GM19023 (cell line): ENCODE data around the gene RASAL2.

Experiments
- ATAC-seq: cut with Tn5 transposase; IDR thresholded peaks from one replicate; pipeline ENCODE4 v1.9.1; 2021; ENCODE audit warnings: mild to moderate bottlenecking, moderate library complexity; ENCODE audit not compliant: unreplicated experiment

Gene RASAL2

DNA sequence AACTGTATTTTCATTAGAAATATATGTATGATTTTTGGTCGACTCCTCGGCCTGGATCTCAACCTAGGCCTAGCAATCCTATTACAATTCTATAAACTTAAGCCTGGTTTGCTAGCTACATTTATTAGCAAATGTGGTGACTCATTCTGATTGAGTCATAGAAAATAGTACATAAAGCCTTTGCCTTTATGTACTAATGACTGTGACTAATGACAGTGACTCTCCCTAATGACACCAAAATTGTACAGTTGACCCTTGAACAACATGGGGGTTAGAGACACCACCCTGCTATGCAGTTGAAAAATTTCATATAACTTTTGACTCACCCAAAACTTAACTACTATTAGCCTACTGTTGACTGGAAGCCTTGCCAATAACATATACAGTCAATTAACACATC lies 324.0 kb downstream of the RASAL2 start:
- ATAC-seq, result no peak

DNA sequence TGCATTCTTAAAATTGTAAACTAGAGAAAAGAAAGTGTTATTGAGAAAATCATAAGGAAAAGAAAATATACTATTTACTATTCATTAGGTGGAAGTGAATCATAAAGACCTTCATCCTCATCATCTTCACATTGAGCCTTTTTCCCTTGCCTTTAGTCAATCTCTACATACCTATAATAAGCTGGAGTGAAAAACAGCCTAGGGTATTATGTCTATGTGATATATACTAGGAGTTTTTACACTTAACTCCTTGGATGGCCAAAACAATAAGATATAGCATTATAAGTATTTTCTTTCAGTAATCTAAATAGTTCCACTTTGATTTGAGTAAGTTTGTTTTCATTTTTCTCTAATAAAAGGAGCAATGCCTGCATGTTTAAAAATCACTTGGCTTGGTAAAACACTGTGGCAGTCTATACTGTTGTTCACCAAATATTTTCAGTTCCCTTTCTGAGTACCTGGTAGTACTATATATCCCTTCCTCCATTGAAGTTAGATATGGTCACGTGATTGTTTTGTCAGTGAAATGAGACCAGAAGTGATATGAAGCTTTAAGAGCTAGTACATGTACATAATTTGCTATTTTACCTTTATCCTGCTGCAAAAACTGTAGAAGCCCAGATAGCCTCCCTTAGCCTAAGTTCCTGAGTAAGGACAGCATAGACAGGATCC lies 324.5 kb downstream of the RASAL2 start:
- no peak for ATAC-seq

DNA sequence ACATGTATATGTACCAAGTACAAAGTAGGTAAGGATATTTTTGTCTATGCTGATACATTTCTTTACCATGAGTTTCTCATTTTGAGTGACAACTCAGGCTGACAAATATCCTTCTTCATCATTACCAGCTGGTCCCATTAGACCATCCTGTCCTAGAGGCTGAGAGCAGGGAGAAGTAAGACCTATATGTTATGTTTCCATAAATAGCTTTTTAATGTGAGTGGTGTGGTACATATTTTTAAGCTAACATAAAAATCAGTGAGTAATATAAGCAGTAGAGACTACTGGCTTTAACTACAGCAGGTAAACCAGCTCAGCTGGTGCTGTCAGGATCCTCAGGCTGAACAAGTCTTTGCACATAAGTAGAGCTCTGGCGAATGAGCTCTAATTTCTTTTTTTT lies 340.5 kb downstream of the RASAL2 start:
- no peak for ATAC-seq

DNA sequence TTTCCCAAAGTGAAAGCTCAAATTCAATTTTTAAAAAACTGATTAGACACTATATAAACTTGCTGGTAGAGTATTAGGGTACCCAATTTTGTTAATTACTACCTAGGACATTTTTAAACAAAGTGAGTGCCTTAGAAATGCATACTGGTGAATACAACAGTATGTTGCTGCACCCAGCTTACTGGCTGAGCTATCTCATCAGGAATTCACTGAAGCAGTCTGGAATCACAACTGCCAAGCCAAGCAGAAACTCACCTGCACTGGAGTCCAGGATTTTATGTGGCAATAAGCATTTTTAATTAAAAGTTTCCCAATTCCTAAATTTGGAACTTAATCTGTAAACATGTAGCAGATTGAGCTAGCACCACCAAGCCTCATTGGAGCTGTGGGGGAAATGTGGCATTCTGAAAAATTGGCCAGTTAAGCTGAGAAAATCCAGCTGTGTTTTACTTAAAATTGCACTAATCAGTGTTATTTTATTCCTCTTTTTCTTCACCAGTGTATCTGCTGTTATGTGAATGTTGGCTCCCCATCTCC lies 341.1 kb downstream of the RASAL2 start:
- ATAC-seq, result no peak

DNA sequence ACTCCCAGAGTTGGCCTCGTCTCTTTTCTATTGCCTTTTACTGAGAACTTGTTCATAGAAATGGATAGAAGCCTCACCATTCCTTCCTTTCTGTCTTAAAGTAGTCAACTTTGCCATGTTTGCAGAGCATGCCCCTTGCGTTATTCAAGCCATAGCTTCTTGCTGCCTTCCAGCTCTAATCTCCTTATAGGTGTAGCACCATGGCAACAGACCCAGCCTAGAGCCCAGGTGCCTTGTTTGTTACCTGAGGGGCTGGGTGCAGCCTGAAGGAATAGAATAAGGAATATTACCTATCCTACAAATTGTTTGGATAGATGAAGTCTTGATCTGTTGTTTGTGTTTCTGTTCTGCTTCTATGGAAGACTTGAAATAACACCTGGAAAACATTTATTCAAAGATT lies 343.0 kb downstream of the RASAL2 start:
- no peak for ATAC-seq

DNA sequence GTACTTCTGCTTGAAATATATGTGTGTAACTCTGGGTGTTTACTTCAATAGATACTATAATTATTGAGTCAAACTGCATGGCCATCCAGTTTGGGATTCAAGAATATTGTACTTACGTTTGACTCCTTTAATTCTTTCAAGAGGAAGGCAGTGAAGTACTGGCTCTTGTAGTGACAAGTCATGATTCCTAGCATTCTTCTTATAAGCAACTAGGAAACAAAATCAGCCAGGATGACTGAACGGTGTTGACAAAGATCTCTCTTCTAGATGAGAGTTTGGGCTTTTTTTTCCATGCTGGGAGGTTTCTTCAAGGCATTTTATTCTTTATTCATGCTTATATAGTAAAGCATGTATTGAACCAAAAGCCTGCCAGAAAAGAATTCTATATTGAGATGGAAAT lies 344.5 kb downstream of the RASAL2 start:
- ATAC-seq, result no peak

DNA sequence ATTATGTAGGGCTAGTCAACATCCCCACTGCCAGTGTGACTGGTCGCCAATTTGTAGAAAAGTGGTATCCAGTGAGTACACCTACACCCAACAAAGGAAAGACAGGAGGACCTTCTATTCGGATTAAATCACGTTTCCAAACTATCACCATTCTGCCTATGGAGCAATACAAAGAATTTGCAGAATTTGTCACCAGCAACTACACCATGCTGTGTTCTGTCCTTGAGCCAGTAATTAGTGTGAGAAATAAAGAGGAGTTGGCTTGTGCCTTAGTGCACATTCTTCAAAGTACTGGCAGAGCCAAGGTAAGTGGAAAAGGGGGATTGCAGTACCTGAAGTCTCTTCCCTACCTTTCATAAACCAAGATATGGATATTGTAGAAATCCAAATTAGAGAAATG lies 349.0 kb downstream of the RASAL2 start:
- no peak for ATAC-seq

DNA sequence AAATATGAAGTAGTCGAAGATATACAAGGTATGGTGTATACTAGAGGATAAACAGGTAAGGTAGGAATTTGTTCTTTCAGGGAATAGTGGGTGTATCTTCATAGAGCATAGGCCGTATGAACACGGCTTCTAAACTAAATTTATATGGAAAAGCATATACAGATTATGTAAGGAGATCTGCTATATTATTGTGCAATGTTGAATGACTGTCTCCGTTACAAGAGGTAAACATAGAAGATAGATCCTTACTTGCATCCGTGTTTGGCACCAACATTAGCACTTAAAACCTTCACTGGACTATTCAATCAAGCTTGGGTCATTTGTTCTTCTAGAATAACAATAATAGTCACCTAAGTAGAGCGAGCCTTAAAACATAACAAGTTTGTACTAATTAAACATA lies 357.0 kb downstream of the RASAL2 start:
- no peak for ATAC-seq

DNA sequence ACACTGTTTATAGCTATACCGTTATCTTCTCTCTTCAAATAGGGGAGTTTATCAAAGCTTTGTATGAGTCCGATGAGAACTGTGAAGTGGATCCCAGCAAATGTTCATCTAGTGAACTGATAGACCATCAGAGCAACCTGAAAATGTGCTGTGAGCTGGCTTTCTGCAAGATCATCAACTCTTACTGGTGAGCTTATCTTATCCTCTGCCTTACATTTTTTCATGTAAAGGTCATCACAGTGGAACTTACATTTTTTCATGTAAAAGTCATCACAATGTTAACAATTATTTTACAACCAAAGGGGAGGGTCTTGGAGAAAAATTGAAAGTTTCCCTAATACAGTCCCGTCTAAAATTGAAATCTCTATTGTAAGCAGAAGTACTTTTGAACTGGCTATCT lies 357.6 kb downstream of the RASAL2 start:
- no peak for ATAC-seq

DNA sequence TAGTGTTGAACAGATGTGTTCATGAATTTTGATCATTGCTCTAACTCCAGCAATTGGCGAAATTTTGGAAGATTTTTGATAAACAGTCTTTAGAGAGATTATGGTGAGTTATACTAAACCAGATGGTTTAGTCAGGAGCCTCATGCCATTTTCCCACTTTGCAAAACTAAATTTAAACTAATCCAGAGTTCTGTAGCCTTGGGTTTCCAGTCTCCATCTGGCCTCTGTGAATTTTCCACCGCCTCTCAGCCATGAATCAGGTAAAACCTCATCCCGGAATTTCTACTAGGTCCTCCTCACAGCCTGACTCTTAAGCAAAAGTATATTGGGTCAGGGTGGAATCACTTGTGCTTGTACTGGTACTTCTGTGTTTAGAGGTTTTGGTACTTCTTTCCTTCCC lies 358.1 kb downstream of the RASAL2 start:
- ATAC-seq, result no peak

DNA sequence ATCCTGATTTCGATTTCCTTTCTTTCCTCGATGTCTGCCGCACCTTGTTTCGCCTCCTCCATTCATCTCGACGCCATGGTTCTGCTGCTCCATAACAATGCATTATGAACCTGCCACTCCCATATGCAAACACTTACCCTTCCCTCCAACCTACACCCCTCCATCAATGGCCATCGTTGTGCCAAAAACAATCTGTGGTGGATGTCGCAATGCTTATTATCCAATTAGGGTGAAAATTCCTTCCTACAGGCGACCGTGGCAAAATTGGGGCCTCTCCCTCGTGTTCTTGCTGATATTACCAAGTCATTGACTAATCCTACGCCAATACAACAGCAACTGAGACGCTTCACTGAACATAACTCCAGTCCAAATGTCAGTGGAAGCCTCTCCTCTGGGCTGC lies 362.6 kb downstream of the RASAL2 start:
- ATAC-seq, result no peak

DNA sequence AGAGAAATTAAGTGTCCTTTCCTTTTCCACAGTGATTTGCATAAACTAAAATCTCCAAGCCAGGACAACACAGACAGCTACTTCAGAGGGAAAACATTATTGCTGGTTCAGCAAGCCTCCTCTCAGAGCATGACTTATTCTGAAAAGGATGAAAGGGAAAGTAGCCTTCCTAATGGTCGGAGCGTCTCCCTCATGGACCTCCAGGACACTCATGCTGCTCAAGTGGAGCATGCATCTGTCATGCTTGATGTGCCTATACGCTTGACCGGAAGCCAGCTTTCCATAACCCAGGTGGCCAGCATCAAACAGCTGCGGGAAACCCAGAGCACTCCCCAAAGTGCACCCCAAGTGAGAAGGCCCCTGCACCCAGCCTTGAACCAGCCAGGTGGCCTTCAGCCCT lies 363.7 kb downstream of the RASAL2 start:
- ATAC-seq, result no peak

DNA sequence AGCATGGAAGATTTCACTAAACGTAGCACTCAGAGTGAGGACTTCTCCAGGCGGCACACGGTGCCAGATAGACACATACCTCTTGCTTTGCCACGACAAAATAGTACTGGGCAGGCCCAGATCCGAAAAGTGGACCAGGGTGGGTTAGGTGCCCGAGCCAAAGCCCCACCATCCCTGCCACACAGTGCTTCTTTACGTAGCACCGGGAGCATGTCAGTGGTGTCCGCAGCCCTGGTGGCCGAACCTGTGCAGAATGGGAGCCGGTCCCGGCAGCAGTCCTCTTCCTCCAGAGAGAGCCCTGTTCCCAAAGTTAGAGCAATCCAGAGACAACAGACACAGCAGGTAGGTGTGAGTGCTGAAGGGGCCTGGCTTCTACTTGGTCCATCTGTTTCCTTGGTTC lies 364.3 kb downstream of the RASAL2 start:
- no peak for ATAC-seq

DNA sequence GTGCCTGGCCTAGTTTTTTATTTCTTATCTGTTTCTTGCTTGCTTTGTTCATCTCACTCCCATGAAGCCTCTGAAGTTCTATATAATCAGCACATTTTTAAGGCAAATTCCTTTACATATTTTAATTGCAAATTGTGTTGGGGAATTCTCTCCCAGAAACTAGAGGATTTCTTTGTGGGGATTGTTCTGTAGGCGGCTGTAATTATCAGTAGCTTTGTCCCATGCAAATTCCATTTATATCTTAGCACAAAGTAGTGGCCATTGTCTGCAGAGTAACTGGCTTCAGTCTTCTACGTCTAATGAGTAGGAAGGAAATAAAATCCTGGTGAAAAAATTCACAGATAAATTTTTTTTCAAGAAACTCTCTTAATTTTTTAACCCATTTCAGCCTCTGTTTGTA lies 367.2 kb downstream of the RASAL2 start:
- ATAC-seq, result no peak

DNA sequence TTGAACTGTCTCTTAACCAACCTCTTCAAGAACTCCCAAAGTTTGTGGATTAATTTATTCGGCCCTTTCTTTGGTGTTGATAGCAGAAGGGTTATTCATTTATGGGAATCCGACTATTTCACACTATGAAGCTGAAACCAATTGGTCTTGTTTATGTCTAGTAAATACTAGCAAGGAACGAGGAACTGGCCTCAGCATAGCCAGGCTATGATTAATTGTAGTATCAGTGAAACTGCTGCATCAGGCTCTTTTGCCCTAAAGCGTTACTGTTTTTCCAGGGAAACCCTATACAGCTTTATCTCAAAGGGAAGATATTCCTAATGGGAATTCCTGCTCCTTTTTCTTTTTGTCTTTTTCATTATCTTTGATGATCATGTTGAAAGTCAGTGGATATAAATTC lies 367.8 kb downstream of the RASAL2 start:
- ATAC-seq, result no peak

DNA sequence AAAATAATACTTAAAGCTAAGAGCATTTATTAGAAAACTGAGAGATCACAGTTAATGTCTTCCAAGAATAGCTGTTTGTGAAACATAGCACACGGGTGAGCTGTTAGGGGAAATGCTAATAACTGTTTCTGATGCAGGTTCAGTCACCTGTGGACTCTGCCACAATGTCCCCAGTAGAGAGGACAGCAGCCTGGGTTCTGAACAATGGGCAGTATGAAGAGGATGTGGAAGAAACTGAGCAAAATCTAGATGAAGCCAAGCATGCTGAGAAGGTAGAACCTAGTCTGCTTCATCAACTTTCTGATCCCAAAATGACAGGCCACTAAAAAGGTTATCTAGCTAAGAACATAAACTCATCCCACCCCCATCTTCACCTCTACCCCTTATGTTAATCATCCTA lies 370.2 kb downstream of the RASAL2 start:
- no peak for ATAC-seq

DNA sequence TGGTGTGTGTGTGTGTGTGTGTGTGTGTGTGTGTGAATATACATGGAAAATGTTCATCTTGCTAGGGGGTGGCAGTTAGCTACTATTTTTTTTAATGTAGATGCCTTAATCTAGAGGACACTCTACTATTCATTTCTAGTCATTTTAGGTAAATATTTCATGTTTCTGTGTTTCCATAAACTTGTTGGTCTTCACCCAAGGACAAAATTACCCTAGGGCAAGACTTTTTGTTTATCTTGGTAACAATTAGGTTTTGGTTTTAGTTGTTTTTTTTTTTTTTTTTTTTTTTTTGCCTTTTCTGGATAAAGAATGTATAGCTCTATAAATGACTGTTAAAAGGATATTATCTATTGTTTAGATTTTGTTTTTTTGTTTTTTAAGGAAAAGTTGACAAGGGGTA lies 370.7 kb downstream of the RASAL2 start:
- no peak for ATAC-seq

DNA sequence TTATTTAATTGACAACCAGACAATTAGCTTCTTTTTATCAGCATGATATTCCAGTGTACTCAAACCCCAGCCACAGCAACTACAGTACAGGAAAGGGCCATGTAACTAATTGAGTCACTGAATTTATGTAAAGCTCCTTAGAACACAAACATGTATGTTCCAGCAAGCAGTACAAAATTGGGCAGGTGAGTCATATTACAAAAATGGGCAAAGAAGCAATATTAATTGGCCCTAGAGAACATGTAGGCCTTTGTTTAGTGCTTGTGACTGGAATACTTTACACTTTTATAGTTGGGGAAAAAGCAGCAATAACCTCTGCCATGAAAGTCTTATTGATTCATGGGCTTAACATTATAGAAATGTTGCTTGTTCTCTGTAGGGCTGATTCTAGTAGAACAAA lies 371.1 kb downstream of the RASAL2 start:
- ATAC-seq, result no peak

DNA sequence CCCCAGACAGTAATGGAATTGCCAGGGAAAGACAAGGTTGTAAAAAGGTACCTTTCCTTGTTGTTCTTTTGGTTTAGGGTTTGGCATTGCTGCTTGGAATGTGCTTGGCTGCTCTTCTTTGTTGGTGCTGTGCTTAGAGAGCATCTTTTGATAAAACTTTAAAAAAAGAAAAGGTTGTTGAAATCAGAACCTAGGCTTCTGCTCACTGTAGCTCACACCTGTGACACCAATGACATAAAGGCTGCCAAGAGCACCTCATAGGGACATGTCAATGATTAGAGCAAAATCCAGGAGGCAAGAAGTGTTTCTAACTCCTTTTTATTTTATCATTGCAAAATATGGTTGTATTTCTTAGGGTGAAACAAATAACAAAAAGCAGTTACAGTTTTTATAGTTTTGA lies 373.9 kb downstream of the RASAL2 start:
- ATAC-seq, result no peak

DNA sequence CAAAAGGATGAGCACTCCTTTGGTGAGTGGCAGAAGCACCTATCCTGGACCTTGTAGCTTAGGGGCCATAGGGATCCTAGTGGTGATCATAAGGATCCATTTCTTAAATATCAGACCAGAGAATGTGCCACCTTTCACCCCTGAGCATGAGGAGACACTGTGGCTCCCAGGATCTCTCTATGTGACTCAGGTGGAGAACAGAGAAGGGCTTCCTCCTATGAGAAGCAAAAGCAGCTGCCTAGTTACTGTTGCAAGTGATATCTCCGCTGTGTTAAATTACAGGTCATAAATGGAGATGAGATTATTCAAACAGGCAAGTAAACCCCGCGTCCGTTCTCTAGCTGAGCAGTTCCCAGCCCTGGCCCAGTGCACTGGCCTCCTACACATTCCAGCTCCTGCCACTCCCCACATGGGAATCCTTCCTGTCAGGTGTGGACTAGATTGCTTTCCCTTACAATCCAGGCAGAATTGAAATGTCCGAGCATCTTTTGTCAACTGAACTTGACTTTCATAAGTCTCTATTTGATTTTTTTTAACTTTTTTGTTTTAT lies 376.6 kb downstream of the RASAL2 start:
- no peak for ATAC-seq

DNA sequence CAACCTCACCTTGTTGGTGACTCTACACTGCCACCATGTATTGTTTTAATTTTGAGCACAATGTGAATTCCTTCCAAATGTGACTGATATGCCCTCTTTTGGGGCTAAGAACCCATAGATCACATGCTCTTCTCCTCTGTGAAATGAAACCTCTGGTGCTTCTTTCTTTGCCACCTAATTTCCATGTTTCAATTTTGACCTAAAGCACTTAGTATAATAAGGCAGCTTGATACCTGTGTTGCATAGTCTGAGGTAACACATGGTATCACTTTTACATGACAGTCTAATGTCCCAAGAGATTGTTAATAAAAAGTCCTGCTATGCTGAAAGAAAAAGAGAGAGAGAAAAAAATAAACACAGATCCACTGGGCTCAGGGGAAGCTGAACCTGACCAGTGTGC lies 378.6 kb downstream of the RASAL2 start:
- ATAC-seq, result no peak

DNA sequence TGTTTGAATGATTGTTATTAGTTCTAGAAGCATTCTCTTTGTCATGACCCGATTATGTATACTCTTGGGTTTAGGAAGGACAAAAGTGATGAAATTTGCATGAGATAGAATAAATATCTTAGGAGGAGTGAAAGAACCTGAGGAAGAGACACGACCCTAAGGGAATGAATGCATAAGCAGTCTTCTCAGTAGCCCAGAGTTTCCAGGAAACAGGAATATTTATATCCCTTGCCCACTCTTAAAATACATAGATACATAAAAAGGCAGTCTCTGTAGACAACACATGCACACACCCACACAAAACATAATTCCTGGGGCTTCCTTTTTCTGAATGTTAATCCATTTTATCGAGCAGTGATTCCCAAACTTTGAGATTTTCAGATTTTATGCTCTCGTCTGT lies 383.5 kb downstream of the RASAL2 start:
- no peak for ATAC-seq

DNA sequence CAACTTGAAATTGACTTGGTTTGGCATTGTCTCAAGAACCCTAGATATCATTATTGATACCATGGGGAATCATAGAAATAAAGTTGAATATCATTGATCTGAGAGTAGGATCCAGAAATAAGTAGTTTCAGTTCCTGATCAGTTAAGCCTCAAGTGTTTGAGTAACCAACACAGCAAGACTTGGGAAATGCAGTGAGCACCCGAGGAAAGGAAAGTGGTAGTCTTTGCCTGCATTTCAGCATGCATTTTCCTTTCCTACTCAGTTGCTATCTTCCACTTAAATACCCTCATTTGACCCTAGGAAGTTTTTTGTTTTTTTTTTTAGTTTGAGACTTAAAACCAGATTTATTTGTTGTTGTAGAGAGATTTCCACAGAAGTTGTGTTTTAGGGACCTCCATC lies 383.9 kb downstream of the RASAL2 start:
- ATAC-seq, result no peak
